Measurements from ENCODE around the gene LPCAT3. TPM values are rescaled to one million over a fixed set of nuclear protein-coding genes. Genes with fewer than 3 reads are reported as not detected.

LPCAT3 gene
- total and polyA plus RNA-seq, 8 donors, result 15.0 to 116 (median 48.2) TPM

GRCh38 chr12:6936636-6937480 is 81.4 kb downstream of the LPCAT3 start:
- Histone ChIP-seq H3K27me3 (no peaks in the 10 kb centered on the region), H3K36me3 (peaks cover 33 to 70% (median 65%) of the 10 kb centered on the region in 4 donors), H3K4me1 (peaks cover 26 to 90% (median 66%) of the 10 kb centered on the region in 4 donors), H3K27ac (peak overlapping the region; percentile 91 to 98 (median 92)), H3K9me3 (no peaks in the 10 kb centered on the region), H3K4me3 (peak overlapping the region; percentile 56 to 72 (median 62))
- 19 to 36% (median 23%) methylated on average over 21 to 36 of the region's 36 CpGs for WGBS, 5 donors
- peak in 1 of 2 donors; percentile 83 for DNase-seq
- no peak for TF ChIP-seq CTCF (IDR thresholded peaks at IDR 0.05)
- TF ChIP-seq POLR2AphosphoS5 (IDR thresholded peaks at IDR 0.05), result no peak
- TF ChIP-seq POLR2A (IDR thresholded peaks at IDR 0.05), result no peak
- no peak for TF ChIP-seq EP300 (IDR thresholded peaks at IDR 0.05)
- intact Hi-C loops (cut with DNase I; ENCODE audit: low total_unique reads), result no loop called here

- Histone ChIP-seq H3K4me1 (peaks cover 30 to 90% (median 65%) of the 10 kb centered on the region in 4 donors), H3K27me3 (no peaks in the 10 kb centered on the region), H3K4me3 (no peak overlapping the region), H3K27ac (peak overlapping the region; percentile 91 to 98 (median 92)), H3K36me3 (peaks cover 26 to 64% (median 59%) of the 10 kb centered on the region in 4 donors), H3K9me3 (no peaks in the 10 kb centered on the region)
- WGBS, 5 donors, result 78 to 95% (median 85%) methylated on average over 3 of the region's 3 CpGs
- intact Hi-C loops (cut with DNase I; ENCODE audit: low total_unique reads), result no loop called here
- TF ChIP-seq CTCF (IDR thresholded peaks at IDR 0.05), result no peak
- no peak for TF ChIP-seq POLR2AphosphoS5 (IDR thresholded peaks at IDR 0.05)
- no peak for TF ChIP-seq POLR2A (IDR thresholded peaks at IDR 0.05)
- TF ChIP-seq EP300 (IDR thresholded peaks at IDR 0.05), result no peak
- no peak for DNase-seq
Measured at GRCh38 chr12:6936194-6936635, 82.1 kb downstream of the LPCAT3 start.

GRCh38 chr12:6935371-6936193 is 82.7 kb downstream of the LPCAT3 start:
- H3K4me3 ChIP-seq, result no peak overlapping the region
- H3K36me3 ChIP-seq, result peaks cover 20 to 57% (median 53%) of the 10 kb centered on the region in 4 donors
- 63 to 77% (median 67%) methylated on average over 12 to 14 of the region's 14 CpGs for WGBS, 5 donors
- no peaks in the 10 kb centered on the region for H3K9me3 ChIP-seq
- TF ChIP-seq POLR2A (IDR thresholded peaks at IDR 0.05) (no peak), EP300 (IDR thresholded peaks at IDR 0.05) (no peak), CTCF (IDR thresholded peaks at IDR 0.05) (no peak), POLR2AphosphoS5 (IDR thresholded peaks at IDR 0.05) (no peak)
- peak overlapping the region; percentile 9 to 98 (median 91) for H3K27ac ChIP-seq
- no peak for DNase-seq
- H3K4me1 ChIP-seq, result peaks cover 30 to 95% (median 68%) of the 10 kb centered on the region in 4 donors
- intact Hi-C loops (cut with DNase I; ENCODE audit: low total_unique reads), result no loop called here
- H3K27me3 ChIP-seq, result no peaks in the 10 kb centered on the region

- Histone ChIP-seq H3K4me3 (no peak overlapping the region), H3K9me3 (no peaks in the 10 kb centered on the region), H3K27me3 (no peaks in the 10 kb centered on the region), H3K36me3 (peaks cover 20 to 45% (median 42%) of the 10 kb centered on the region in 4 donors), H3K27ac (peak overlapping the region; percentile 37 to 98 (median 70)), H3K4me1 (peaks cover 45 to 97% (median 78%) of the 10 kb centered on the region in 4 donors)
- peak in 1 of 2 donors; percentile 55 for DNase-seq
- WGBS, 5 donors, result 23 to 41% (median 28%) methylated on average over 8 of the region's 8 CpGs
- TF ChIP-seq POLR2A (IDR thresholded peaks at IDR 0.05) (no peak), EP300 (IDR thresholded peaks at IDR 0.05) (no peak), POLR2AphosphoS5 (IDR thresholded peaks at IDR 0.05) (peak in 1 of 3 donors; percentile 15), CTCF (IDR thresholded peaks at IDR 0.05) (no peak)
- intact Hi-C loops (cut with DNase I; ENCODE audit: low total_unique reads), result no loop called here
Measured at GRCh38 chr12:6934110-6934509, 84.2 kb downstream of the LPCAT3 start.

Data from stomach (tissue), 9 donors.